ENCODE measurements around the gene ILK.

GRCh38 chr11:6623391-6624363 is 20.1 kb downstream of the ILK start:
- TF ChIP-seq CTCF (IDR thresholded peaks at IDR 0.05) (no peak), POLR2A (IDR thresholded peaks at IDR 0.05; ENCODE audit: low read depth) (no peak), EP300 (IDR thresholded peaks at IDR 0.05) (no peak)

Measured in esophagus muscularis mucosa (tissue), 4 donors.